ENCODE results near the gene MEGF6.
A peak's percentile ranks its signal among the peaks of the same experiment; 100 is the strongest.

Gene MEGF6

GRCh38 chr1:3467096-3468036 lies 143.9 kb downstream of the MEGF6 start:
- no peak overlapping the region for H3K27ac ChIP-seq
- no peak for DNase-seq (ENCODE audit: low read depth, low spot score)

DNA sequence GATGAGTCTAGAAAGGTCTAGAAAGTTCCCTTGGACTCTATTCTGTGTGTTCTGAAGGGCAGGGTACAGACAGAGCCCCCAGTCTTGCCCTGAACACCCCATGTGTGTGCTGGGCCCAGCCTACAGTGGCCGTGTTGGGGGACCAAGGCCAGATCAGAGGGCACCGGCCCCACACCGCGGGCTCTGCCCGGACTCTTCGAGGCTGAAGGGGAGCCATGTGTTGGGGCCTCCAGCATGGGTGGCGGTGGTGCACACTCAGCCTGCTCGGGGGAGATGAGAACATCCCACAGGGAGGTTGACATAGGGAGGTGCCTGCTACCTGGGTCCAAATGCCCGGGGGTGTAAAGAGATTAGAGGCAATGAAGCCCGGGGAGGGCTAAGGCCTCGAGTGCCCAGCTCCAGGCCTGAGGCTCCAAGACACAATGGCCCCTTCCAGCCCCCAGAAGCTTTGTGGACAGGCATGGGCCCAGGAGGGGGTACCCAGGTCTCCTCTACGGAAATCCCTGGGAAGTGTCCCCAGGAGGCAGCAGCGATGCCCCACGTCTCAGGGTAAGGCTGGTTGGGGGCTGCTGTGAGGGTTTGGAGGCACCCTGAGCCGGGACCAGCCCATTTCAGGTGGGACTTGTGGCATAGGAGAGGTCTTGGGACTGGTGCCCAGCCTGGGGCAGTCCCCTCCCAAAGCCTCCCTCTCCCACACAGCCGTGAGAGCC lies 144.8 kb downstream of the MEGF6 start:
- no peak overlapping the region for H3K27ac ChIP-seq
- no peak for DNase-seq (ENCODE audit: low read depth, low spot score)

DNA sequence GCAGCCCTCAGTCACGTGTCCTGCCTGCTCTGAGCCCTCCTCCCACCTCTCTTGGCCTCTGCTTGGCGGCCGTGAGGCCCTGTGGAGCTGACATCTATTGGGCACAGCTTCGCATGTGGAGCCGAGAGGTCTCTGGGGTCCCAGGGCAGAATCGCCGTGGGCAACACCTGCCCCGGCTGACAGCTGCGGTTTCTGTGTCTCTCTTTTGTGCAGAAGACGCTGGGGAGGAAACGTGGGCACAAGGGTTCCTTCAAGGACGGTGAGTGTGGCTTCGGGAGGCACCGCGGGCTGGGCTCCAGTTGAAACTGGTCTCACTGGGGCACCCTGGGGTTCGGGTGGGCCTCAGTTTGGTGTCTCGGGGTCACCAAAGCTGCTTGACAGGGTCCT lies 145.4 kb downstream of the MEGF6 start:
- no peak for DNase-seq (ENCODE audit: low read depth, low spot score)
- no peak overlapping the region for H3K27ac ChIP-seq

DNA sequence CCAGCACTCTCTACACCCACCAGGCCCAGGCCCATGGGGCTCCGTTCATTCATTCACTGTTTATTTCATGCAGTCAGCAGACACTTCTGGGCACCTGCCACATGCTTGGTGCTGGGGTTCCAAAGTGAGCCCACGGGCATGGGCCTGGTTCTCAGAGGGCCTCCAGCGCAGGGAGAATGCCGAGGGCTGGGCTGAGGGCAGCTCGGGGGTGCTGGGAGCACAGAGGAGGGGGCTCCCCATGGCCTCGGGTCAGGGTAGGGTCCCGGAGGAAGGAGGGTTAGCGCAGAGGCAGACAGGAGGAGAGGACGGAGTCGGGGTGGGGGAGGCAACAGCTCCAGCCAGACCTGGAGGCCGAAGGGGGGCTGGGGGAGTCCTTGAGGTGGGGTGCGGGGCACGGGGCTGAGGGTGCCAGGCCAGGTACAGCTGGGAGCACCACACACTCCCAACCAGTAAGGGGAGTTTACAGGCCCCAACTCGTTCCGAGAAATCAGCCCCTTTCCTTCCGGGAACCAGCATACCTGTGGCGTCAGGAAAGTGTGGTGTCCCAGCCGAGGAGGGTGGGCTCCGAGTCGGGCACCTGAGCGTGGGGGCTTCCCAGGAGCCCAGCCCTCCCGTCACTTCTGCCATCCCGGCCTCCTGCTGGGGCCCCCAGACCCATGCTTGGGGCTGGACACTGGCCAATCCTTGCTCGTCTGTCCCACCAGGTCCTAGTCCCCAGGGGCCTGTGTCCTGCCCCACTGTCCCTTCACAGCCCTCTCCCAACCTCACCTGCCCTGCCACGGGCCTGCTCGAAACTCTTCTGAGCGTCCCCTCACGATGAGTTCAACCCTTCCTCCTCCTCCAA lies 146.0 kb downstream of the MEGF6 start:
- DNase-seq (ENCODE audit: low read depth, low spot score): no peak
- peak overlapping the region; percentile 6 for H3K27ac ChIP-seq

- no peak overlapping the region for H3K27ac ChIP-seq
- no peak for DNase-seq (ENCODE audit: low read depth, low spot score)
Measured at GRCh38 chr1:3464649-3465025, 146.7 kb downstream of the MEGF6 start.

- H3K27ac ChIP-seq: no peak overlapping the region
- DNase-seq (ENCODE audit: low read depth, low spot score): no peak
Measured at GRCh38 chr1:3463891-3464648, 147.2 kb downstream of the MEGF6 start.

DNA sequence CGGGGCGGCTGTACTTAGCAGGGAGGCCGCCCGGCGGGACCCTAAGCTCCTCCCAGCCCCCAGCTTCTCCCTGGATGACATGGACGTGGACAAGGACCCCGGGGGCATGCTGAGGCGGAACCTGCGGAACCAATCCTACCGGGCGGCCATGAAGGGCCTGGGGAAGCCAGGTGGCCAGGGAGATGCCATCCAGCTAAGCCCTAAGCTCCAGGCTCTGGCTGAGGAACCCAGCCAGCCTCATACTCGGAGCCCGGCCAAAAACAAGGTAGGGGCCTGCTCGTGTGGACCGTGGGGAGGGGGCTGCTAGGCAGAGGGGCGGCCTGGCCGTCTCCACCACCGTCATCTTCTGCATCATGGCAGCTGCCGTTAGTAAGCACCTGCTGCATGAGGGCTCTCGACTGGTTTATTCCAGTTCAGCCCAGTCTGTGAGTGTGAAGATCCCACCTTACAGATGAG lies 147.9 kb downstream of the MEGF6 start:
- no peak overlapping the region for H3K27ac ChIP-seq
- DNase-seq (ENCODE audit: low read depth, low spot score): no peak

GRCh38 chr1:3463013-3463385 lies 148.3 kb downstream of the MEGF6 start:
- no peak for DNase-seq (ENCODE audit: low read depth, low spot score)

GRCh38 chr1:3462356-3463012 lies 148.8 kb downstream of the MEGF6 start:
- no peak overlapping the region for H3K27ac ChIP-seq
- DNase-seq (ENCODE audit: low read depth, low spot score): no peak

More at GRCh38 chr1:3463013-3463385, 148.3 kb downstream of the MEGF6 start:
- no peak overlapping the region for H3K27ac ChIP-seq

- DNase-seq (ENCODE audit: low read depth, low spot score): no peak
- H3K27ac ChIP-seq: no peak overlapping the region
Measured at GRCh38 chr1:3461934-3462275, 149.4 kb downstream of the MEGF6 start.

- DNase-seq (ENCODE audit: low read depth, low spot score): no peak
- H3K27ac ChIP-seq: no peak overlapping the region
Measured at GRCh38 chr1:3461238-3461933, 149.9 kb downstream of the MEGF6 start.

- DNase-seq (ENCODE audit: low read depth, low spot score): no peak
- H3K27ac ChIP-seq: peak overlapping the region; percentile 20
Measured at GRCh38 chr1:3460672-3461131, 150.6 kb downstream of the MEGF6 start.

DNA sequence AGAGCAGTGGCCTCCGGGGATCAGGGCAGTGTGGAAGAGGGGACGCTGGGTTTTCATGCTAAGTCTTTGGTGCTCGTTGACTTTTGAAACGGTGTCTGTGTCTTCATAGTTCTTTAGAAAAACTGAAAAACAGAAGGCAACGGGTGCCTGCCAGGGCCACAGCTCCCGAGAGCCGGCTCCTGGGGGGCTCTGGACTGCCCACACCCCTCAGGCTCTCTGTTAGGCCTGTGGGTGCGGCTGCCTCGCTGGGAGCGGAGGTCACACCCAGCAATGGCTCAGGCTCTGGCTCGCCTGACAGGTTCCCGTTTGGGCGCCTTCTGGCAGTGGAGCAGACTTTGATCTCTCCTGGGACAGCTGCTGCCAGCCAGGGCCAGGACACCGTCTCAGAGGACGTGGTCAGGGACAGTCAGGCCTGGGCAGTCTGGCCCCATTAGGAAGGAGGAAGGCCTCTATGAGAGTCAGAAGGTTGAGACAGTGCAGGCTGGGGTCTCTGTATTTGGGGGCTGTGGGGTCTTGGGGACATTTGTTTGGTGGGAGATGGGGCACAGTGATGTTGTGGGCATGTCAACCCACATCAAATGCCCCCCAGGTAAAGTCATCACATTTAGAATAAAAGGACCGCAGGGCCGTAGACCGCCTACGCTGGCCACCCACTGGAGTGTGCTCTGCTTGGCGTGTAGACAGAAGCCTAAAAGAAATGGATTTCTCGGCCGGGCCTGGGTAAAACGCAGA lies 151.2 kb downstream of the MEGF6 start:
- H3K27ac ChIP-seq: peak overlapping the region; percentile 20
- DNase-seq (ENCODE audit: low read depth, low spot score): no peak

GRCh38 chr1:3459051-3459908 lies 152.0 kb downstream of the MEGF6 start:
- no peak for DNase-seq (ENCODE audit: low read depth, low spot score)

GRCh38 chr1:3457910-3458883 lies 153.1 kb downstream of the MEGF6 start:
- no peak for DNase-seq (ENCODE audit: low read depth, low spot score)
- no peak overlapping the region for H3K27ac ChIP-seq

More at GRCh38 chr1:3459051-3459908, 152.0 kb downstream of the MEGF6 start:
- H3K27ac ChIP-seq: peak overlapping the region; percentile 20
